ENCODE data around the gene C14orf119.

The C14orf119 gene

GRCh38 chr14:23055621-23056144 lies 39.6 kb upstream of the C14orf119 start:
- Histone ChIP-seq H3K27ac (ENCODE audit: low read length) (no peak overlapping the region), H3K9ac (ENCODE audit: low read length) (no peak overlapping the region), H3K9me3 (ENCODE audit: control insufficient read depth, low read depth, low read length) (no peaks in the 10 kb centered on the region), H3K27me3 (ENCODE audit: control insufficient read depth, insufficient read depth, low read length) (peaks cover 6% of the 10 kb centered on the region), H3K4me3 (ENCODE audit: low read length) (peak overlapping the region; percentile 78), H3K4me1 (ENCODE audit: control insufficient read depth, low read depth, low read length) (peaks cover 10% of the 10 kb centered on the region), H3K36me3 (ENCODE audit: control insufficient read depth, low read depth, low read length) (peaks cover 26% of the 10 kb centered on the region)

- Histone ChIP-seq H3K4me1 (ENCODE audit: control insufficient read depth, low read depth, low read length) (peaks cover 10% of the 10 kb centered on the region), H3K4me3 (ENCODE audit: low read length) (peak overlapping the region; percentile 78), H3K27ac (ENCODE audit: low read length) (no peak overlapping the region)
Observed at GRCh38 chr14:23056145-23056955, 39.0 kb upstream of the C14orf119 start.

GRCh38 chr14:23056956-23057756 lies 38.1 kb upstream of the C14orf119 start, which contains the start of gene CDH24:
CDH24 (minus strand) TSS chr14:23057520; CDS start chr14:23055733, 1,787 bp downstream.
- Histone ChIP-seq H3K4me3 (ENCODE audit: low read length) (peak within 1 kb of the TSS; percentile 78), H3K4me1 (ENCODE audit: control insufficient read depth, low read depth, low read length) (peaks cover 10% of the 10 kb centered on the region), H3K36me3 (ENCODE audit: control insufficient read depth, low read depth, low read length) (peaks cover 35% of the 10 kb centered on the region), H3K27ac (ENCODE audit: low read length) (no peak within 1 kb of the TSS), H3K9ac (ENCODE audit: low read length) (peak within 1 kb of the TSS; percentile 62), H3K9me3 (ENCODE audit: control insufficient read depth, low read depth, low read length) (no peaks in the 10 kb centered on the region), H3K27me3 (ENCODE audit: control insufficient read depth, insufficient read depth, low read length) (peaks cover 6% of the 10 kb centered on the region)

More at GRCh38 chr14:23056145-23056955, 39.0 kb upstream of the C14orf119 start:
- H3K9me3 ChIP-seq (ENCODE audit: control insufficient read depth, low read depth, low read length) = no peaks in the 10 kb centered on the region
- H3K36me3 ChIP-seq (ENCODE audit: control insufficient read depth, low read depth, low read length) = peaks cover 32% of the 10 kb centered on the region
- peaks cover 6% of the 10 kb centered on the region for H3K27me3 ChIP-seq (ENCODE audit: control insufficient read depth, insufficient read depth, low read length)
- H3K9ac ChIP-seq (ENCODE audit: low read length) = peak overlapping the region; percentile 54

- no peaks in the 10 kb centered on the region for H3K9me3 ChIP-seq (ENCODE audit: control insufficient read depth, low read depth, low read length)
- H3K4me1 ChIP-seq (ENCODE audit: control insufficient read depth, low read depth, low read length) = peaks cover 10% of the 10 kb centered on the region
- H3K36me3 ChIP-seq (ENCODE audit: control insufficient read depth, low read depth, low read length) = peaks cover 41% of the 10 kb centered on the region
- peak overlapping the region; percentile 62 for H3K9ac ChIP-seq (ENCODE audit: low read length)
- H3K4me3 ChIP-seq (ENCODE audit: low read length) = peak overlapping the region; percentile 73
- H3K27me3 ChIP-seq (ENCODE audit: control insufficient read depth, insufficient read depth, low read length) = peaks cover 6% of the 10 kb centered on the region
- H3K27ac ChIP-seq (ENCODE audit: low read length) = no peak overlapping the region
Observed at GRCh38 chr14:23057757-23058653, 37.3 kb upstream of the C14orf119 start.

GRCh38 chr14:23058654-23059504 lies 36.4 kb upstream of the C14orf119 start:
- H3K9me3 ChIP-seq (ENCODE audit: control insufficient read depth, low read depth, low read length) = no peaks in the 10 kb centered on the region
- H3K36me3 ChIP-seq (ENCODE audit: control insufficient read depth, low read depth, low read length) = peaks cover 48% of the 10 kb centered on the region
- H3K27me3 ChIP-seq (ENCODE audit: control insufficient read depth, insufficient read depth, low read length) = peaks cover 6% of the 10 kb centered on the region
- no peak overlapping the region for H3K9ac ChIP-seq (ENCODE audit: low read length)
- H3K27ac ChIP-seq (ENCODE audit: low read length) = no peak overlapping the region
- no peak overlapping the region for H3K4me3 ChIP-seq (ENCODE audit: low read length)
- H3K4me1 ChIP-seq (ENCODE audit: control insufficient read depth, low read depth, low read length) = peaks cover 10% of the 10 kb centered on the region

GRCh38 chr14:23060536-23061260 lies 34.6 kb upstream of the C14orf119 start:
- Histone ChIP-seq H3K9me3 (ENCODE audit: control insufficient read depth, low read depth, low read length) (no peaks in the 10 kb centered on the region), H3K27me3 (ENCODE audit: control insufficient read depth, insufficient read depth, low read length) (peaks cover 6% of the 10 kb centered on the region), H3K4me3 (ENCODE audit: low read length) (no peak overlapping the region), H3K9ac (ENCODE audit: low read length) (no peak overlapping the region), H3K27ac (ENCODE audit: low read length) (no peak overlapping the region), H3K4me1 (ENCODE audit: control insufficient read depth, low read depth, low read length) (peaks cover 10% of the 10 kb centered on the region), H3K36me3 (ENCODE audit: control insufficient read depth, low read depth, low read length) (peaks cover 66% of the 10 kb centered on the region)

- no peak overlapping the region for H3K27ac ChIP-seq (ENCODE audit: low read length)
- no peak overlapping the region for H3K9ac ChIP-seq (ENCODE audit: low read length)
- H3K4me3 ChIP-seq (ENCODE audit: low read length) = no peak overlapping the region
- H3K36me3 ChIP-seq (ENCODE audit: control insufficient read depth, low read depth, low read length) = peaks cover 79% of the 10 kb centered on the region
- H3K4me1 ChIP-seq (ENCODE audit: control insufficient read depth, low read depth, low read length) = no peaks in the 10 kb centered on the region
- peaks cover under 1% of the 10 kb centered on the region for H3K27me3 ChIP-seq (ENCODE audit: control insufficient read depth, insufficient read depth, low read length)
- no peaks in the 10 kb centered on the region for H3K9me3 ChIP-seq (ENCODE audit: control insufficient read depth, low read depth, low read length)
Observed at GRCh38 chr14:23062002-23062401, 33.3 kb upstream of the C14orf119 start.

- H3K27me3 ChIP-seq (ENCODE audit: control insufficient read depth, insufficient read depth, low read length) = no peaks in the 10 kb centered on the region
- H3K36me3 ChIP-seq (ENCODE audit: control insufficient read depth, low read depth, low read length) = peaks cover 93% of the 10 kb centered on the region
- H3K9ac ChIP-seq (ENCODE audit: low read length) = no peak overlapping the region
- H3K27ac ChIP-seq (ENCODE audit: low read length) = no peak overlapping the region
- no peak overlapping the region for H3K4me3 ChIP-seq (ENCODE audit: low read length)
- peaks cover 2% of the 10 kb centered on the region for H3K4me1 ChIP-seq (ENCODE audit: control insufficient read depth, low read depth, low read length)
- H3K9me3 ChIP-seq (ENCODE audit: control insufficient read depth, low read depth, low read length) = no peaks in the 10 kb centered on the region
Observed at GRCh38 chr14:23063601-23064000, 31.7 kb upstream of the C14orf119 start.

- H3K27ac ChIP-seq (ENCODE audit: low read length) = no peak overlapping the region
Observed at GRCh38 chr14:23066368-23066767, 28.9 kb upstream of the C14orf119 start.

More at GRCh38 chr14:23066368-23066767, 28.9 kb upstream of the C14orf119 start:
- no peaks in the 10 kb centered on the region for H3K27me3 ChIP-seq (ENCODE audit: control insufficient read depth, insufficient read depth, low read length)
- peaks cover 19% of the 10 kb centered on the region for H3K4me1 ChIP-seq (ENCODE audit: control insufficient read depth, low read depth, low read length)
- no peaks in the 10 kb centered on the region for H3K9me3 ChIP-seq (ENCODE audit: control insufficient read depth, low read depth, low read length)
- no peak overlapping the region for H3K4me3 ChIP-seq (ENCODE audit: low read length)
- H3K36me3 ChIP-seq (ENCODE audit: control insufficient read depth, low read depth, low read length) = peaks cover 78% of the 10 kb centered on the region
- H3K9ac ChIP-seq (ENCODE audit: low read length) = no peak overlapping the region
